ENCODE measurements around the gene ABCA6. TPM values are rescaled to one million over a fixed set of nuclear protein-coding genes. Genes with fewer than 3 reads are reported as not detected.

The ABCA6 gene
- total and polyA plus RNA-seq, 9 of the 15 experiments (the other 6 are each of a cell fraction or from before 2014, with no cell fraction given) = 0.06 to 0.73 (median 0.15) TPM

DNA sequence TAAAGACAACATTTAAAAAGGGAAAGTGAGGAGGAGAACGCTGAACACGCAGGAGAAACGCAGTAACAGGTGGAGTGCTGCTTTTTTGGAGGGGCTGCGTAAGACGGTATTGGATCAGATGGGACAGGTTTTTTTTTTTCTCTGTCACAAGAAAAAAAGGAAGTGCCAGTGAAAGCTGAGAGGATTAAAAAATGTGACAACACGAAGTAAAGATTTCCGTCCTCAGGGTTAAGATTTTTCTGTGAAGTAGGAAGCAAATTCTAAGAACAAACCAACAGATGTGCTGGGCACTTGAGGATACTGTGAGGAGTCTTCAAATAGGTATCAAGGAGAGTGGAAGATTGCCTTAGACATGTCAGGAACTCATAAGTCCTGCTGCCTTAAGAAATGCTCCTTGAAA lies 75.2 kb downstream of the ABCA6 start (continued):
- no peak for TF ChIP-seq ZNF449 (CRISPR knock-in tag; IDR thresholded peaks at IDR 0.05)
- no peak for TF ChIP-seq ZNF717 (CRISPR knock-in tag; IDR thresholded peaks at IDR 0.05)
- TF ChIP-seq, protein P1, sequence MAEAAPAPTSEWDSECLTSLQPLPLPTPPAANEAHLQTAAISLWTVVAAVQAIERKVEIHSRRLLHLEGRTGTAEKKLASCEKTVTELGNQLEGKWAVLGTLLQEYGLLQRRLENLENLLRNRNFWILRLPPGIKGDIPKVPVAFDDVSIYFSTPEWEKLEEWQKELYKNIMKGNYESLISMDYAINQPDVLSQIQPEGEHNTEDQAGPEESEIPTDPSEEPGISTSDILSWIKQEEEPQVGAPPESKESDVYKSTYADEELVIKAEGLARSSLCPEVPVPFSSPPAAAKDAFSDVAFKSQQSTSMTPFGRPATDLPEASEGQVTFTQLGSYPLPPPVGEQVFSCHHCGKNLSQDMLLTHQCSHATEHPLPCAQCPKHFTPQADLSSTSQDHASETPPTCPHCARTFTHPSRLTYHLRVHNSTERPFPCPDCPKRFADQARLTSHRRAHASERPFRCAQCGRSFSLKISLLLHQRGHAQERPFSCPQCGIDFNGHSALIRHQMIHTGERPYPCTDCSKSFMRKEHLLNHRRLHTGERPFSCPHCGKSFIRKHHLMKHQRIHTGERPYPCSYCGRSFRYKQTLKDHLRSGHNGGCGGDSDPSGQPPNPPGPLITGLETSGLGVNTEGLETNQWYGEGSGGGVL (CRISPR knock-in tag; IDR thresholded peaks at IDR 0.05) = no peak
- no peak for TF ChIP-seq SLC30A9 (CRISPR knock-in tag; IDR thresholded peaks at IDR 0.05)
- no peak for TF ChIP-seq BCL6 (CRISPR knock-in tag; IDR thresholded peaks at IDR 0.05)
- TF ChIP-seq CC2D1A (IDR thresholded peaks at IDR 0.05) = peak; percentile 90
- TF ChIP-seq ETV6 (IDR thresholded peaks at IDR 0.05; ENCODE audit: borderline replicate concordance in 1 of 2, low read depth in 2 of 2, low read length in 1 of 2) = peak in 1 of 2 experiments; percentile 35; a peak in 1 of 4 replicates
- TF ChIP-seq ETV6 (CRISPR knock-in tag; IDR thresholded peaks at IDR 0.05; ENCODE audit: borderline replicate concordance) = no peak
- TF ChIP-seq RCOR1 (IDR thresholded peaks at IDR 0.05; ENCODE audit: borderline replicate concordance in 1 of 2, low read depth in 2 of 2, low read length in 2 of 2) = peak; percentile 85 to 89
- peak; percentile 63 for TF ChIP-seq TCF3 (CRISPR knock-in tag; IDR thresholded peaks at IDR 0.05)
- TF ChIP-seq TEAD4 (IDR thresholded peaks at IDR 0.05; ENCODE audit: low read length) = peak; percentile 48; the same call in 1 of the 2 replicates
- no peak for TF ChIP-seq TEAD4 (CRISPR knock-in tag; IDR thresholded peaks at IDR 0.05; ENCODE audit: borderline replicate concordance)
- TF ChIP-seq L3MBTL2 (IDR thresholded peaks at IDR 0.05) = 0 out of 2 replicates have a peak, but pooled peaks have one; percentile 32
- TF ChIP-seq ZNF444 (CRISPR knock-in tag; IDR thresholded peaks at IDR 0.05) = no peak
- TF ChIP-seq MEF2A (IDR thresholded peaks at IDR 0.05; ENCODE audit: control insufficient read depth, low read depth, low read length) = no peak
- TF ChIP-seq DACH1 (IDR thresholded peaks at IDR 0.05; ENCODE audit: partially characterized antibody) = no peak
- TF ChIP-seq ERF (CRISPR knock-in tag; IDR thresholded peaks at IDR 0.05) = no peak
- 0 out of 2 replicates have a peak, but pooled peaks have one; percentile 34 for TF ChIP-seq SMARCA4 (IDR thresholded peaks at IDR 0.05)
- TF ChIP-seq, protein P2, sequence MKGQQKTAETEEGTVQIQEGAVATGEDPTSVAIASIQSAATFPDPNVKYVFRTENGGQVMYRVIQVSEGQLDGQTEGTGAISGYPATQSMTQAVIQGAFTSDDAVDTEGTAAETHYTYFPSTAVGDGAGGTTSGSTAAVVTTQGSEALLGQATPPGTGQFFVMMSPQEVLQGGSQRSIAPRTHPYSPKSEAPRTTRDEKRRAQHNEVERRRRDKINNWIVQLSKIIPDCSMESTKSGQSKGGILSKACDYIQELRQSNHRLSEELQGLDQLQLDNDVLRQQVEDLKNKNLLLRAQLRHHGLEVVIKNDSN (CRISPR knock-in tag; IDR thresholded peaks at IDR 0.05) = no peak
- peak; percentile 18; the same call in 1 of the 2 replicates for TF ChIP-seq EP300 (IDR thresholded peaks at IDR 0.05; ENCODE audit: low read length)
- peak; percentile 97 for TF ChIP-seq SPI1 (IDR thresholded peaks at IDR 0.05; ENCODE audit: borderline replicate concordance, low read depth, low read length)
- TF ChIP-seq TRIM24 (IDR thresholded peaks at IDR 0.05) = 0 out of 4 replicates have a peak, but pooled peaks of 1 of the 2 experiments have one; percentile 20
- TF ChIP-seq, protein P3, sequence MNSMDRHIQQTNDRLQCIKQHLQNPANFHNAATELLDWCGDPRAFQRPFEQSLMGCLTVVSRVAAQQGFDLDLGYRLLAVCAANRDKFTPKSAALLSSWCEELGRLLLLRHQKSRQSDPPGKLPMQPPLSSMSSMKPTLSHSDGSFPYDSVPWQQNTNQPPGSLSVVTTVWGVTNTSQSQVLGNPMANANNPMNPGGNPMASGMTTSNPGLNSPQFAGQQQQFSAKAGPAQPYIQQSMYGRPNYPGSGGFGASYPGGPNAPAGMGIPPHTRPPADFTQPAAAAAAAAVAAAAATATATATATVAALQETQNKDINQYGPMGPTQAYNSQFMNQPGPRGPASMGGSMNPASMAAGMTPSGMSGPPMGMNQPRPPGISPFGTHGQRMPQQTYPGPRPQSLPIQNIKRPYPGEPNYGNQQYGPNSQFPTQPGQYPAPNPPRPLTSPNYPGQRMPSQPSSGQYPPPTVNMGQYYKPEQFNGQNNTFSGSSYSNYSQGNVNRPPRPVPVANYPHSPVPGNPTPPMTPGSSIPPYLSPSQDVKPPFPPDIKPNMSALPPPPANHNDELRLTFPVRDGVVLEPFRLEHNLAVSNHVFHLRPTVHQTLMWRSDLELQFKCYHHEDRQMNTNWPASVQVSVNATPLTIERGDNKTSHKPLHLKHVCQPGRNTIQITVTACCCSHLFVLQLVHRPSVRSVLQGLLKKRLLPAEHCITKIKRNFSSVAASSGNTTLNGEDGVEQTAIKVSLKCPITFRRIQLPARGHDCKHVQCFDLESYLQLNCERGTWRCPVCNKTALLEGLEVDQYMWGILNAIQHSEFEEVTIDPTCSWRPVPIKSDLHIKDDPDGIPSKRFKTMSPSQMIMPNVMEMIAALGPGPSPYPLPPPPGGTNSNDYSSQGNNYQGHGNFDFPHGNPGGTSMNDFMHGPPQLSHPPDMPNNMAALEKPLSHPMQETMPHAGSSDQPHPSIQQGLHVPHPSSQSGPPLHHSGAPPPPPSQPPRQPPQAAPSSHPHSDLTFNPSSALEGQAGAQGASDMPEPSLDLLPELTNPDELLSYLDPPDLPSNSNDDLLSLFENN (IDR thresholded peaks at IDR 0.05; ENCODE audit: low read depth in 2 of 2, low read length in 2 of 2) = no peak
- TF ChIP-seq HDAC6 (IDR thresholded peaks at IDR 0.05; ENCODE audit: low read depth, low read length) = no peak

Measured in K562 (cell line).